HepG2 (cell line): ENCODE results near the gene CELF2. TPM values are rescaled to one million over a fixed set of nuclear protein-coding genes. Genes with fewer than 3 reads are reported as not detected.

Experiments used
- ATAC-seq: fragments of 200-7000 bp; cut with Tn5 transposase; 3 replicates; pipeline ENCODE4 v1.9.1; 2020; ENCODE audit warnings: mild to moderate bottlenecking, moderate library complexity
- BruUV-seq: library from RNA; stranded (reverse); fragments of 400-500 nt; replicated peaks from 2 replicates; lab custom pipeline; 2021; lab: Mats Ljungman, UMichigan
- CTCF ChIA-PET: fragments of 300-600 bp; formaldehyde crosslinking; extraction: SDS; loops from one replicate; lab custom pipeline; 2021; ENCODE audit warnings: low total read pairs, inconsistent platforms, low intra/inter-chr PET ratio; lab: Yijun Ruan, JAX
- POLR2A ChIA-PET: fragments of 350-600 bp; sonication (Branson Sonifier 250); formaldehyde crosslinking; loops from one replicate; lab custom pipeline; 2020; ENCODE audit warnings: antibody characterized with exemption, inconsistent platforms; lab: Yijun Ruan, JAX
- DNase-seq: peaks from one replicate; pipeline ENCODE4 v3.0.0-alpha.2; 2015; ENCODE audit warnings: low spot score
- FAIRE-seq: peaks from 3 replicates; lab custom pipeline; 2011; peaks lifted over from hg19 to GRCh38; lab: Jason Lieb, UNC
- H2AFZ ChIP-seq: one replicate; pipeline ENCODE4 v1.6.1; 2011; ENCODE audit warnings: low read length, inconsistent platforms
- H3K27ac ChIP-seq: fragments of 300-600 bp; 3 replicates; pipeline ENCODE4 v1.8.0; 2011; ENCODE audit warnings: mixed run types, mild to moderate bottlenecking, mixed read lengths, low read length, inconsistent platforms; ENCODE audit not compliant: insufficient read depth; ENCODE audit errors: extremely low read length
- H3K27me3 ChIP-seq, 2 experiments: fragments of 200-600 bp in 1 of 2; 2 replicates in 1 of 2; 3 replicates in 1 of 2; pipeline versions ENCODE4 v1.6.0 to v1.8.0; 2011; ENCODE audit warnings: low read length in 2 of 2, mild to moderate bottlenecking in 2 of 2, moderate library complexity in 2 of 2, inconsistent platforms in 1 of 2; ENCODE audit not compliant: insufficient read depth in 2 of 2, control insufficient read depth in 1 of 2
- H3K36me3 ChIP-seq, 2 experiments: fragments of 200-600 bp in 1 of 2; replicated peaks in 1 of 2; 2 replicates in 1 of 2; 3 replicates in 1 of 2; pipeline versions ENCODE4 v1.5.1 to v1.8.0; 2011; ENCODE audit warnings: low read length in 2 of 2, inconsistent platforms in 1 of 2; ENCODE audit not compliant: insufficient read depth in 2 of 2, control insufficient read depth in 1 of 2
- H3K4me1 ChIP-seq: 2 replicates; pipeline ENCODE4 v1.5.1; 2012; ENCODE audit warnings: low read length, inconsistent platforms; ENCODE audit not compliant: insufficient read depth
- H3K4me2 ChIP-seq: 2 replicates; pipeline ENCODE4 v1.6.0; 2011; ENCODE audit warnings: low read depth, low read length, inconsistent platforms
- H3K4me3 ChIP-seq, 3 experiments: fragments of 200-600 bp in 1 of 3; sonication (generic), shearing (Covaris generic) in 1 of 3; replicated peaks in 1 of 3; 2 replicates each; pipeline ENCODE4 v1.5.1; 2011 to 2016; ENCODE audit warnings: low read length in 3 of 3, inconsistent platforms in 2 of 3, low read depth in 2 of 3, mild to moderate bottlenecking in 2 of 3, control low read depth in 1 of 3, mixed read lengths in 1 of 3; ENCODE audit not compliant: insufficient read depth in 1 of 3
- H3K79me2 ChIP-seq: one replicate; pipeline ENCODE4 v1.6.1; 2011; ENCODE audit warnings: low read length, inconsistent platforms; ENCODE audit not compliant: insufficient read depth
- H3K9ac ChIP-seq: 2 replicates; pipeline ENCODE4 v1.6.0; 2011; ENCODE audit warnings: mild to moderate bottlenecking, low read depth, low read length, inconsistent platforms; ENCODE audit not compliant: insufficient read depth
- H3K9me3 ChIP-seq: 2 replicates; pipeline ENCODE4 v1.5.1; 2012; ENCODE audit warnings: mild to moderate bottlenecking, low read length
- H4K20me1 ChIP-seq: 2 replicates; pipeline ENCODE4 v1.6.0; 2011; ENCODE audit warnings: inconsistent platforms, mild to moderate bottlenecking, low read length, moderate library complexity; ENCODE audit not compliant: insufficient read depth
- ATF7-NPFF ChIP-seq: sonication (generic); formaldehyde crosslinking; IDR thresholded peaks from 2 replicates; pipeline ENCODE4 v1.8.1; 2023; ENCODE audit warnings: mild to moderate bottlenecking, low read depth, missing genetic modification reagents, moderate library complexity
- BHLHE40 ChIP-seq: IDR thresholded peaks from 2 replicates; pipeline ENCODE4 v1.6.1; 2011; ENCODE audit warnings: low read length, improper control_type of control experiment
- CBX1 ChIP-seq: IDR thresholded peaks from one replicate; pipeline ENCODE4 v1.6.1; 2016; ENCODE audit warnings: antibody characterized with exemption, low read depth
- CENPX ChIP-seq: sonication (generic); formaldehyde crosslinking; IDR thresholded peaks from 2 replicates; pipeline ENCODE4 v1.9.0; 2021; ENCODE audit warnings: mild to moderate bottlenecking, missing genetic modification reagents, moderate library complexity
- ETV6 ChIP-seq: sonication (generic); formaldehyde crosslinking; conservative IDR thresholded peaks from 2 replicates; pipeline ENCODE4 v1.4.0; 2020; ENCODE audit warnings: missing genetic modification reagents
- GLI4 ChIP-seq: sonication (generic); formaldehyde crosslinking; IDR thresholded peaks from 2 replicates; pipeline ENCODE4 v1.5.1; 2020; ENCODE audit warnings: missing genetic modification reagents, mild to moderate bottlenecking, moderate library complexity, borderline replicate concordance
- KAT7 ChIP-seq: IDR thresholded peaks from 2 replicates; pipeline ENCODE4 v1.6.1; 2018; ENCODE audit warnings: borderline replicate concordance, missing compliant biosample characterization
- NFATC3 ChIP-seq: sonication (generic); formaldehyde crosslinking; IDR thresholded peaks from 2 replicates; pipeline ENCODE4 v1.5.1; 2020; ENCODE audit warnings: mild to moderate bottlenecking, missing genetic modification reagents
- NKX3-1 ChIP-seq: sonication (generic); formaldehyde crosslinking; IDR thresholded peaks from 2 replicates; pipeline ENCODE4 v1.5.0; 2020; ENCODE audit warnings: missing genetic modification reagents
- RFX5 ChIP-seq: IDR thresholded peaks from 2 replicates; pipeline ENCODE4 v1.6.1; 2011; ENCODE audit warnings: low read depth, low read length, improper control_type of control experiment
- SATB2 ChIP-seq: sonication (generic); formaldehyde crosslinking; IDR thresholded peaks from 2 replicates; pipeline ENCODE4 v1.5.0; 2020; ENCODE audit warnings: missing genetic modification reagents
- ZBTB7B ChIP-seq: sonication (generic); formaldehyde crosslinking; IDR thresholded peaks from 2 replicates; pipeline ENCODE4 v1.4.0; 2020; ENCODE audit warnings: missing genetic modification reagents
- ZNF260 ChIP-seq: sonication (generic); formaldehyde crosslinking; IDR thresholded peaks from 2 replicates; pipeline ENCODE4 v1.4.0; 2020; ENCODE audit warnings: missing genetic modification reagents, low read depth, mild to moderate bottlenecking, borderline replicate concordance
- ZNF282 ChIP-seq: fragments of 450-650 bp; IDR thresholded peaks from 2 replicates; pipeline ENCODE4 v1.6.1; 2018; ENCODE audit not compliant: partially characterized antibody
- ZNF546 ChIP-seq: sonication (generic); formaldehyde crosslinking; conservative IDR thresholded peaks from 2 replicates; pipeline ENCODE4 v1.8.1; 2023; ENCODE audit warnings: mild to moderate bottlenecking, missing genetic modification reagents
- WGBS: methylation state at CpG from one replicate; pipeline ENCODE4 v1.1.6; 2017; ENCODE audit warnings: low lambda C conversion rate; 5-methylcytosine and 5-hydroxymethylcytosine counted together
- in situ Hi-C: cut with HindIII; loops from 2 replicates; pipeline ENCODE4 v1.10.0; 2017; ENCODE audit warnings: low pct_unique_long_range_greater_than_20kb; ENCODE audit not compliant: extremely low pct_ligation_motif_present
- intact Hi-C: fragments of 100-400 bp; cut with micrococcal nuclease; formaldehyde crosslinking; loops from one replicate; pipeline ENCODE4 v1.10.0; 2022; ENCODE audit not compliant: unreplicated experiment
- polyA plus RNA-seq, 8 experiments: library from polyadenylated mRNA; depleted of rRNA in 3 of 8; stranded (reverse) in 7 of 8; unstranded in 1 of 8; fragments of >200 nt; fragmentation: Illumina TruSeq in 4 of 8; extraction: Trizol in 4 of 8; gene quantifications; 2 replicates each; pipeline versions ENCODE4 v1.2.1 to v1.2.3, GENCODE V29; 2011 to 2016; ENCODE audit warnings: low read depth in 4 of 8, missing spikeins in 1 of 8, mixed read lengths in 1 of 8; ENCODE audit not compliant: insufficient read depth in 1 of 8
- total RNA-seq, 5 experiments: library from RNA; depleted of rRNA; stranded (reverse); fragments of >200 nt; fragmentation: Illumina TruSeq; extraction: Trizol; gene quantifications; 2 replicates each; pipeline ENCODE4 v1.2.3, GENCODE V29; 2016; ENCODE audit warnings: low read depth in 1 of 5
- TF ChIP-seq, protein P1 (sequence below): sonication (generic); formaldehyde crosslinking; IDR thresholded peaks from 2 replicates; pipeline ENCODE4 v1.5.0; 2020; ENCODE audit warnings: missing genetic modification reagents
- TF ChIP-seq, protein P2 (sequence below): sonication (generic); formaldehyde crosslinking; IDR thresholded peaks from 2 replicates; pipeline ENCODE4 v1.4.0; 2020; ENCODE audit warnings: missing genetic modification reagents
- TF ChIP-seq, protein P3 (sequence below): sonication (generic); formaldehyde crosslinking; IDR thresholded peaks from 2 replicates; pipeline ENCODE4 v1.4.0; 2020; ENCODE audit warnings: mild to moderate bottlenecking, low read depth, missing genetic modification reagents
- TF ChIP-seq, protein P4 (sequence below), 2 experiments: sonication (generic) in 1 of 2; formaldehyde crosslinking in 1 of 2; IDR thresholded peaks; 2 replicates each; pipeline versions ENCODE4 v1.4.0 to v1.6.1; 2018 to 2020; ENCODE audit warnings: missing genetic modification reagents in 2 of 2, borderline replicate concordance in 1 of 2, low read depth in 1 of 2, mild to moderate bottlenecking in 1 of 2, missing biosample characterization in 1 of 2
- TF ChIP-seq, protein P5 (sequence below): sonication (generic); formaldehyde crosslinking; IDR thresholded peaks from 2 replicates; pipeline ENCODE4 v1.5.0; 2020; ENCODE audit warnings: missing genetic modification reagents, mild to moderate bottlenecking, borderline replicate concordance

The CELF2 gene
- total and polyA plus RNA-seq, 2 of the 13 experiments (the other 11 are each of a cell fraction or from before 2014, with no cell fraction given): not detected

DNA sequence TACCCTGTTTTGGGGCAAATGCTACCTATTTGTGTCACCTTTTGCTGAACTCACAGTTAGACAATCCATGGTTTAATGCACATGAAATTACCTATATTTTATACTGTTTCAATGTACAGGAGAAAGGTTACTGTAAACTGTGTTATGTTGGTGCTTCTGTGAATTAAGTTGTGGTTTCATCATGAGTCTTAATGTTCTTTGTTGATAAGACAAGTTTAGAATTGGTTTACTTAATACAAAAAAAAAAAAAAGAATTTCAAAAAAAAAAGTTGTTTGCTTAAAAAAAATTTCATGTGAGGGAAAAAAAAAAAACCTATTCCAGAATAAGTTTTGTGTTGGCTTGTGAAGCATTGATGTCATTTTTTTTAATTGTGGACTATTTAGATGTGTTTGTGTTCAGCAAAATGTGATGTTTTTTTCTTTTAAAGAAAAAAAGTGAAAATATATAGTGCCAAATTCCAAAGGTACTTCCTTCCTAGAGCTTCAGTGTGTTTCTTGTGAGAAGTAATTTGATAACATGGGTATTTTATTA lies 313.4 kb downstream of the CELF2 start (continued):
- TF ChIP-seq, protein P1, sequence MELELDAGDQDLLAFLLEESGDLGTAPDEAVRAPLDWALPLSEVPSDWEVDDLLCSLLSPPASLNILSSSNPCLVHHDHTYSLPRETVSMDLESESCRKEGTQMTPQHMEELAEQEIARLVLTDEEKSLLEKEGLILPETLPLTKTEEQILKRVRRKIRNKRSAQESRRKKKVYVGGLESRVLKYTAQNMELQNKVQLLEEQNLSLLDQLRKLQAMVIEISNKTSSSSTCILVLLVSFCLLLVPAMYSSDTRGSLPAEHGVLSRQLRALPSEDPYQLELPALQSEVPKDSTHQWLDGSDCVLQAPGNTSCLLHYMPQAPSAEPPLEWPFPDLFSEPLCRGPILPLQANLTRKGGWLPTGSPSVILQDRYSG (CRISPR knock-in tag): no peak
- TF ChIP-seq CBX1 (no peak), ZNF282 (no peak), ZBTB7B (CRISPR knock-in tag) (no peak), NFATC3 (CRISPR knock-in tag) (no peak)
- TF ChIP-seq, protein P2, sequence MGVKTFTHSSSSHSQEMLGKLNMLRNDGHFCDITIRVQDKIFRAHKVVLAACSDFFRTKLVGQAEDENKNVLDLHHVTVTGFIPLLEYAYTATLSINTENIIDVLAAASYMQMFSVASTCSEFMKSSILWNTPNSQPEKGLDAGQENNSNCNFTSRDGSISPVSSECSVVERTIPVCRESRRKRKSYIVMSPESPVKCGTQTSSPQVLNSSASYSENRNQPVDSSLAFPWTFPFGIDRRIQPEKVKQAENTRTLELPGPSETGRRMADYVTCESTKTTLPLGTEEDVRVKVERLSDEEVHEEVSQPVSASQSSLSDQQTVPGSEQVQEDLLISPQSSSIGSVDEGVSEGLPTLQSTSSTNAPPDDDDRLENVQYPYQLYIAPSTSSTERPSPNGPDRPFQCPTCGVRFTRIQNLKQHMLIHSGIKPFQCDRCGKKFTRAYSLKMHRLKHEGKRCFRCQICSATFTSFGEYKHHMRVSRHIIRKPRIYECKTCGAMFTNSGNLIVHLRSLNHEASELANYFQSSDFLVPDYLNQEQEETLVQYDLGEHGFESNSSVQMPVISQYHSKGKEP (CRISPR knock-in tag): no peak

DNA sequence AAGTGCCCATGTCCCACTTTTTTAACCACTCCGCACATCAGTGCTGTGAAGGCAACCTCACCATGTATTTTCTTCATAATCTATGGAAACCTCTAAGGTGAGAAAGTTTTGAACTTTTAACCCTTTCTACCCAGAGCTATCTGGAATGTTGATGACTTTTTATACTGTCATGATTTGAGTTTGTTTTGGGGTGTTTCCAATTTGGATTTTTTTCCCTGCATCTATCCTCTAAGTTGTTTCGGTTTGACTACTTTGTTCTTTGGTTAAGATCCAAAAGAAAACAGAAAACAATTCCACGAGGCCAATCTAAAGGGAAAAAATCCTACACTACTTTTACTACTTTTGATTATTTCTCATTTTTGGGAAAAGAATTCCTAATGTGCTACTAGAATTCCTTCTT lies 314.1 kb downstream of the CELF2 start:
- BruUV-seq: no TSS peak
- ChIA-PET POLR2A (no interaction called here), CTCF (no interaction called here)
- FAIRE-seq (no peak), DNase-seq (no peak), ATAC-seq (no peak)
- in situ Hi-C loops: no loop called here
- intact Hi-C loops: no loop called here
- Histone ChIP-seq H3K4me1 (no peaks in the 10 kb centered on the region), H3K4me2 (no peak overlapping the region), H3K4me3 (no peak overlapping the region), H3K27me3 (peaks cover 4 to 62% of the 10 kb centered on the region in 2 experiments), H4K20me1 (no peaks in the 10 kb centered on the region), H3K79me2 (no peaks in the 10 kb centered on the region), H3K9me3 (no peaks in the 10 kb centered on the region), H2AFZ (no peak overlapping the region), H3K36me3 (no peaks in the 10 kb centered on the region), H3K27ac (no peak overlapping the region), H3K9ac (no peak overlapping the region)
- 32% methylated on average over 3 of the region's 3 CpGs for WGBS
- TF ChIP-seq KAT7 (CRISPR knock-in tag) (no peak), ATF7-NPFF (no peak), CENPX (CRISPR knock-in tag) (no peak), RFX5 (no peak), GLI4 (no peak), ETV6 (CRISPR knock-in tag) (no peak), ZNF260 (CRISPR knock-in tag) (no peak), SATB2 (CRISPR knock-in tag) (no peak), NKX3-1 (CRISPR knock-in tag) (no peak), ZNF546 (CRISPR knock-in tag) (no peak), BHLHE40 (no peak)
- TF ChIP-seq, protein P3, sequence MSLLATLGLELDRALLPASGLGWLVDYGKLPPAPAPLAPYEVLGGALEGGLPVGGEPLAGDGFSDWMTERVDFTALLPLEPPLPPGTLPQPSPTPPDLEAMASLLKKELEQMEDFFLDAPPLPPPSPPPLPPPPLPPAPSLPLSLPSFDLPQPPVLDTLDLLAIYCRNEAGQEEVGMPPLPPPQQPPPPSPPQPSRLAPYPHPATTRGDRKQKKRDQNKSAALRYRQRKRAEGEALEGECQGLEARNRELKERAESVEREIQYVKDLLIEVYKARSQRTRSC: no peak
- TF ChIP-seq, protein P4, sequence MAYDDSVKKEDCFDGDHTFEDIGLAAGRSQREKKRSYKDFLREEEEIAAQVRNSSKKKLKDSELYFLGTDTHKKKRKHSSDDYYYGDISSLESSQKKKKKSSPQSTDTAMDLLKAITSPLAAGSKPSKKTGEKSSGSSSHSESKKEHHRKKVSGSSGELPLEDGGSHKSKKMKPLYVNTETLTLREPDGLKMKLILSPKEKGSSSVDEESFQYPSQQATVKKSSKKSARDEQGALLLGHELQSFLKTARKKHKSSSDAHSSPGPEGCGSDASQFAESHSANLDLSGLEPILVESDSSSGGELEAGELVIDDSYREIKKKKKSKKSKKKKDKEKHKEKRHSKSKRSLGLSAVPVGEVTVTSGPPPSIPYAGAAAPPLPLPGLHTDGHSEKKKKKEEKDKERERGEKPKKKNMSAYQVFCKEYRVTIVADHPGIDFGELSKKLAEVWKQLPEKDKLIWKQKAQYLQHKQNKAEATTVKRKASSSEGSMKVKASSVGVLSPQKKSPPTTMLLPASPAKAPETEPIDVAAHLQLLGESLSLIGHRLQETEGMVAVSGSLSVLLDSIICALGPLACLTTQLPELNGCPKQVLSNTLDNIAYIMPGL (CRISPR knock-in tag; IDR thresholded peaks at IDR 0.05; ENCODE audit: borderline replicate concordance in 1 of 2, low read depth in 1 of 2): no peak
- TF ChIP-seq, protein P5, sequence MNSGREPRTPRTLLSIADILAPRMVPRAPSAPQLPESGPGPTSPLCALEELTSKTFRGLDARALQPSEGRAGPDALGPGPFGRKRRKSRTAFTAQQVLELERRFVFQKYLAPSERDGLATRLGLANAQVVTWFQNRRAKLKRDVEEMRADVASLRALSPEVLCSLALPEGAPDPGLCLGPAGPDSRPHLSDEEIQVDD (CRISPR knock-in tag): no peak
